Measurements from ENCODE around the gene HPRT1.
"Not testable (repeated sequence)": the region's sequence is repeated elsewhere in the genome, so short reads cannot be mapped to it uniquely, and the experiment has no call there.

HPRT1 gene

GRCh38 chrX:134460005-134460861, at the start of gene HPRT1:
HPRT1 (plus strand) TSS chrX:134460165; CDS start chrX:134460312, 147 bp downstream.
- peak; percentile 69 for DNase-seq (ENCODE audit: low spot score)

GRCh38 chrX:134416087-134416486, 43.9 kb upstream of the HPRT1 start:
- DNase-seq (ENCODE audit: low spot score): no peak

- no peak for DNase-seq (ENCODE audit: low spot score)
Observed at GRCh38 chrX:134418317-134419113, 41.5 kb upstream of the HPRT1 start.

GRCh38 chrX:134419784-134420183, 40.2 kb upstream of the HPRT1 start:
- no peak for DNase-seq (ENCODE audit: low spot score)

- peak; percentile 44 for DNase-seq (ENCODE audit: low spot score)
Observed at GRCh38 chrX:134423606-134424005, 36.4 kb upstream of the HPRT1 start.

- no peak for DNase-seq (ENCODE audit: low spot score)
Observed at GRCh38 chrX:134426281-134426680, 33.7 kb upstream of the HPRT1 start.

GRCh38 chrX:134431894-134432293, 28.1 kb upstream of the HPRT1 start:
- DNase-seq (ENCODE audit: low spot score): peak; percentile 6

GRCh38 chrX:134435894-134436293, 24.1 kb upstream of the HPRT1 start:
- DNase-seq (ENCODE audit: low spot score): no peak

- DNase-seq (ENCODE audit: low spot score): no peak
Observed at GRCh38 chrX:134443020-134443419, 16.9 kb upstream of the HPRT1 start.

- no peak for DNase-seq (ENCODE audit: low spot score)
Observed at GRCh38 chrX:134443461-134443860, 16.5 kb upstream of the HPRT1 start.

GRCh38 chrX:134444681-134445080, 15.3 kb upstream of the HPRT1 start:
- DNase-seq (ENCODE audit: low spot score): no peak

- DNase-seq (ENCODE audit: low spot score): no peak
Observed at GRCh38 chrX:134452596-134452995, 7.4 kb upstream of the HPRT1 start.

GRCh38 chrX:134453631-134454030, 6.3 kb upstream of the HPRT1 start:
- no peak for DNase-seq (ENCODE audit: low spot score)

- DNase-seq (ENCODE audit: low spot score): no peak
Observed at GRCh38 chrX:134454506-134454905, 5.5 kb upstream of the HPRT1 start.

- DNase-seq (ENCODE audit: low spot score): no peak
Observed at GRCh38 chrX:134457708-134458107, 2.3 kb upstream of the HPRT1 start.

GRCh38 chrX:134459683-134460004, 321 bp upstream of the HPRT1 start:
- DNase-seq (ENCODE audit: low spot score): peak; percentile 7

- no peak for DNase-seq (ENCODE audit: low spot score)
Observed at GRCh38 chrX:134460862-134461220, 876 bp downstream of the HPRT1 start.

GRCh38 chrX:134461437-134461836, 1.5 kb downstream of the HPRT1 start:
- no peak for DNase-seq (ENCODE audit: low spot score)

GRCh38 chrX:134462927-134463326, 3.0 kb downstream of the HPRT1 start:
- no peak for DNase-seq (ENCODE audit: low spot score)

- DNase-seq (ENCODE audit: low spot score): not testable (repeated sequence)
Observed at GRCh38 chrX:134464453-134464852, 4.5 kb downstream of the HPRT1 start.

GRCh38 chrX:134469486-134469885, 9.5 kb downstream of the HPRT1 start:
- peak; percentile 13 for DNase-seq (ENCODE audit: low spot score)

GRCh38 chrX:134470013-134470412, 10.0 kb downstream of the HPRT1 start:
- no peak for DNase-seq (ENCODE audit: low spot score)

GRCh38 chrX:134472041-134472440, 12.1 kb downstream of the HPRT1 start:
- DNase-seq (ENCODE audit: low spot score): no peak

Data from AG08395 (cell line).